ENCODE data around the gene EEA1.

The EEA1 gene

GRCh38 chr12:92866418-92866817, 62.7 kb downstream of the EEA1 start:
- H3K4me3 ChIP-seq (ENCODE audit: low read depth, low read length), result no peak overlapping the region
- no peak for TF ChIP-seq CTCF (IDR thresholded peaks at IDR 0.05; ENCODE audit: low read depth, low read length)

GRCh38 chr12:92863251-92863650, 65.8 kb downstream of the EEA1 start:
- no peak overlapping the region for H3K4me3 ChIP-seq (ENCODE audit: low read depth, low read length)
- TF ChIP-seq CTCF (IDR thresholded peaks at IDR 0.05; ENCODE audit: low read depth, low read length), result no peak

- no peak overlapping the region for H3K4me3 ChIP-seq (ENCODE audit: low read depth, low read length)
- TF ChIP-seq CTCF (IDR thresholded peaks at IDR 0.05; ENCODE audit: low read depth, low read length), result no peak
Observed at GRCh38 chr12:92861381-92861780, 67.7 kb downstream of the EEA1 start.

- H3K4me3 ChIP-seq (ENCODE audit: low read depth, low read length), result no peak overlapping the region
Observed at GRCh38 chr12:92860521-92860920, 68.6 kb downstream of the EEA1 start.

GRCh38 chr12:92859650-92860386, 69.3 kb downstream of the EEA1 start:
- TF ChIP-seq CTCF (IDR thresholded peaks at IDR 0.05; ENCODE audit: low read depth, low read length), result no peak

More at GRCh38 chr12:92860521-92860920, 68.6 kb downstream of the EEA1 start:
- TF ChIP-seq CTCF (IDR thresholded peaks at IDR 0.05; ENCODE audit: low read depth, low read length), result no peak

GRCh38 chr12:92857818-92858217, 71.3 kb downstream of the EEA1 start:
- no peak overlapping the region for H3K4me3 ChIP-seq (ENCODE audit: low read depth, low read length)
- no peak for TF ChIP-seq CTCF (IDR thresholded peaks at IDR 0.05; ENCODE audit: low read depth, low read length)

More at GRCh38 chr12:92859650-92860386, 69.3 kb downstream of the EEA1 start:
- H3K4me3 ChIP-seq (ENCODE audit: low read depth, low read length), result no peak overlapping the region

GRCh38 chr12:92854344-92854743, 74.8 kb downstream of the EEA1 start:
- no peak overlapping the region for H3K4me3 ChIP-seq (ENCODE audit: low read depth, low read length)
- TF ChIP-seq CTCF (IDR thresholded peaks at IDR 0.05; ENCODE audit: low read depth, low read length), result no peak
